Activated naive CD8-positive, alpha-beta T cell treated with anti-CD3 and anti-CD28 coated beads, Interleukin-2, amount 50 U/mL, for 16 hours (primary cell): Measurements from ENCODE around the gene BMP7.
"Not testable (repeated sequence)": the region's sequence is repeated elsewhere in the genome, so short reads cannot be mapped to it uniquely, and the experiment has no call there.

Source experiments
- DNase-seq: peaks from one replicate; pipeline ENCODE4 v3.0.0-alpha.2; 2020; ENCODE audit warnings: low read depth, low spot score

The BMP7 gene

DNA sequence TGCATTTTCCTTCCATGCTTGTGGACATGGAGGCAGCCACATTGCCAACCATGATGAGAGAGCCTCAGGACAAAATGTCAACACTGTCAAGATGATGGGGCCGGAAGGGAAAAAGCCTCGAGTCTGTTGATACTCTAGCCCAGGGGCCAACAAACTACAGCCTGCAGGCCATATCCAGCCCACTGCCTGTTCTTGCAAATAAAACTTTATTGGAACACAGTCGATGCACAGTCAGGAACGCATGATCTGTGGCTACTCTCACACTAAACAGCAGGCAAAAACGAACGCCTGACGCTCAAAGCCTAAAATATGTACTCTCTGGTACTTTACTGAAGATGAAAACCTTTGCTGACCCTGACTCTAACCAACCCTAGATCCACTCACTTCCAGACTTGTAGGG, 72.3 kb downstream of the BMP7 start:
- no peak for DNase-seq

DNA sequence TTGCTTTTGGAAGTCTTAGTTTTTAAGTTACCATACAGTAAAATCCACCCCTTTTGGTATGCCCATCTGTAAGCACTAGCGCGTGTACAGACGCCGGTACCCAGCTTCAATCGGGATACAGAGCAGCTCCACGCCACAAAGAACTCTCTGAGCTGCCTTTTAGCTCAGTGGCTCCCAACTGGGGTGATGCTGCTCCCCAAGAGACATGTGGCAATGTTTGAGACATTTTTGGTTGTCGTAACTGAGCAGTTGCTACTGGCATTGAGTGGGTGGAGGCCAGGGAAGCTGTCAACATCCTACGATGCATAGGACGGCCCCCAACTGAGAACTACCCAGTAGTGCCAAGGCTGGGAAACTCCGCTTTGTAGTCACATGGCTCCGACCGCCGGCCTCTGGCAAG, 73.3 kb downstream of the BMP7 start:
- DNase-seq, result no peak

DNA sequence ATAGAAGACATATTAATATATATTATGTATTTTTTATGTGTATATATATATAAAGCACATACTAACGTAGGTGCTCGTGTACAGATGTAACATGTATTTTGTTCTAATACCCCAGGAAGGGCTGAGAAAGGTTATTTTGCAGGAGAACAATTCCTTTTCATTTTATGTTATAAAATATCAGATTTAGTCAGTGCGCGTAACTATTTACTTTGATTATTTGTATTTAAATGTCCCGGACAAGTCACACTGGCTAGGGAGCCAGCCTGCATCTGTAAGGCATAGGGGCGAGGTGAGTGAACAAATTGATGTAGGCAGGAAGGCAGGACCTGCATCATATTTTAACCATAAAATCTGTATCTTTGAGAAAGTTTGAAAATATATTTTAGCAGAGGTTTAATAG, 74.1 kb downstream of the BMP7 start:
- no peak for DNase-seq

DNA sequence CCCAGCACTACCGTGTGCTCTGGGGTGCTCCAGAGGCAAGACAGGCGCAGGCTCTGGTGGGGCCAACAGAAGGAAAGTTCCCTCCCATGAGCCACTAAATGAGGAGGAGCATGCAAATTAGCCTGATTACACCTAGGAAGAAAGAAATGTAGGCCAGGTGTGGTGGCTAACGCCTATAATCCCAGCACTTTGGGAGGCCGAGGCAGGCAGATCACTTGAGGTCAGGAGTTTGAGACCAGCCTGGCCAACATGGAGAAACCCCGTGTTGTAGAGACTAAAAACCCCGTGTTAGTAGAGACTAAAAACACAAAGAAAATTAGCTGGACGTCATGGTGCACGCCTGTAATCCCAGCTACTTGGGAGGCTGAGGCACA, 75.2 kb downstream of the BMP7 start:
- DNase-seq, result not testable (repeated sequence)

DNA sequence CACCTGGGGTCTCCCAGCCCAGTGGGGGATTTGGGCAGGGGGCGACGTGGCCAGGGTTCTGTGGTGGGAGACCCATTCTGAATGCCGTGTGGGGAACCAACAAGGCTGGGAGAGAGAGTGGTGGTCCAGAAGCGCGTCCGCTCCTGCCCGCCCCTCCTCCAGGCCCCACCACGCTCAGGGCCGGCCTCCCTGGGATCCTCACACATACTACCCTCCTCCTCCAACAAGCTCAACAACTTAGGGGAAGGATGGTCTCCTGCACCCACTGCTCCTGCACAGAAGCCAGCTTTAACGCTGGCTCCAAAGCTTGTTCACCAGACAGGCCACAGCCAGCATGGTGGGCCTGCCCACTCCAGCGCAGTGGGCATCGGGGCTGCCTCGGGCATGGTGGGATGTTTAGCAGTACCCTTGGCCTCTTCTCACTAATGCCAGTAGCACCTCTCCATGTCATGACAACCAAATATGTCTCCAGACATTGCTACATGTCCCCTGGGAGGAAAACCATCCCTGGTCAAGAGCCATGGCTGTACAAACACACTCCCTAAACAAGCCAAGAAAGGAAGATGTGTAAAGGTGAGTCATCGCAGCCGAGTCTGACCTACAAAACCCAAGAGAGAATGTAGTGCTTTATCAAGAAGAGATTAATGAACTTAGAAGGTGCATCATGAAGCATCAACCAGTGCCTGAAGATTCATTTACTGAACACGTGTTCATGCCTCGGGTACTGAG, 75.7 kb downstream of the BMP7 start:
- no peak for DNase-seq

DNA sequence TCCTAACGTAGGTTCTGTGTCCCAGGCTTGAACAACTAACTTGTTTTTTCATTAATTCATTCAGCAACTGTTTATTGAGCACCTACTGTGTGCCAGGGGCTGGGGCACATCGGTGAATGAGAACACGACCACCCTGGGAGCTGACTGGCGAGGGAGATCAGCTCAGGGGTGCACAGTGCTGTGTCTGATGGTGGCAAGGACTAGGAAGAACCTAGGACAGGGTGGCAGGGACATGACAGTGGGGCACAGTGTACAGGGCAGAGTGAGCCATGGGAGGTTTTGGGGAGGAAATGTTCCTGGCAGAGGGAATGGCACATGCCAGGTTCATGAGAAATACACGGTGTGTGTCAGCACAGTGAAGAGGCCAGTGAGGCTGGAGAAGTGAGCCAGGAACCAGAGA, 76.7 kb downstream of the BMP7 start:
- DNase-seq, result no peak

DNA sequence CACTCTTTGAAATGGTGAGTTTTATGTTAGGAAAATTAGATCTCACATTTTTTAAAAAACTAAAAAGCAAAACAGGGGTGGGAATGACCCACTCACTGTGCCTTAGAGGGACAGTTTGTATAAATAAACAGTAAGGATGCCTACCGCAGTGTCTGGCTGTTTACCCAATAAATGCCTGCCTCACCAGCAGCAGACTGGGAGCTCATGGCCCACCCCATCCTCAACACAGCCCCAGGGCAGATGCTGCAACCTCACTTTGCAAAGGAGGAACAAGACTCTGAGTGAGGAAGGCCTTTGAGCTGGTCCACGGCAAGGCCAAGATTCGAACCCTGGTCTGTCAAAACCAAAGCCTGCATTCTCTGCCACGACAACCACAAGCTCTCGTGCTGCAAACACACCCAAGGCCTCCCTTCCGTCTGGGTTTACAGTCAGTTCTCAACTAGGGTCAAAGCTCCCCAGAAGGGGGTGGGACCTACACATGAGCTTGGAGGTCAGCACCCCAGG, 77.8 kb downstream of the BMP7 start:
- no peak for DNase-seq

DNA sequence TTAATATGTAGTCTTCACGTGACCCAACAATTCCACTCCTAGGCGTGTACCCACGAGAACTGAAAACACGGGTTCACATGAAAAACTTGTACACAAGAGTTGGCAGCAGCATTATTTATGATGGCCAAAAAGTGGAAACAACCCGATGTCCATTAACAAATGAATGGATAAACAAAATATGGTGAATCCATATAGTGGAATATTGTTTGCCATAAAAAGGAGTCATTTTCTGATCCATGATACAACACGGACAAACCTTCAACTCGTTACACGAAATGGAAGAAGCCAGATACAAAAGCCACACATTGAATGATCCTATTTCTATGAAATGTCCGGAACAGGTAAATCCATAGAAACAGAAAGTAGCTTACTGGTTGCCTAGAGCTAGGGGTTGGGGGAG, 78.4 kb downstream of the BMP7 start:
- no peak for DNase-seq

DNA sequence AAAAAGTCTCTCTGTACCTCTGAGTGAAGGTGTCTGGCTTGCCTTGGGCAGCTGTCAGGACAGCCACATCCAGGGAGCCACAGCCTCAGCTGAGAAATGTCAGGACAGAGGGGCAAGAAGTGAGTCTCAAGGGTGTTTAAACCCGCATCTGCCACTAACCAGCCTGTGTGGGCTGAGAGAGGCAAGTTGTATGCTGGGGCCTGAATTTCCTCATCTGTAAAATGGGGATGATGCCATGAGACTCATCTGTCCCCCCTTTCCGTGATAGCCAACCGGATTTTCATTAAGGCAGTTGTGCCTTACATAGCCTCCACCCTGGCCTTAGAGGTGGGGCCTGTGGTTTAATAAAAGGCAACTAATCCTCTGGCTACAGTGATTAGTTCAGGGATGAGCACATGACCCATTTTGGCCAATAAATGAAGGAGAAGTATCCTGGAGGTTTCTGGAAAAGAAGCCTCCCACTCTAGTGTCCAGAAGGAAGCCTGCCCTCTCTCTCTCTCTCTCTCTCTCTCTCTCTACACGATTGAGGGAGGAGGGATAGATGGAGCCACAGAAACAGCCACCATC, 79.3 kb downstream of the BMP7 start:
- DNase-seq, result no peak

DNA sequence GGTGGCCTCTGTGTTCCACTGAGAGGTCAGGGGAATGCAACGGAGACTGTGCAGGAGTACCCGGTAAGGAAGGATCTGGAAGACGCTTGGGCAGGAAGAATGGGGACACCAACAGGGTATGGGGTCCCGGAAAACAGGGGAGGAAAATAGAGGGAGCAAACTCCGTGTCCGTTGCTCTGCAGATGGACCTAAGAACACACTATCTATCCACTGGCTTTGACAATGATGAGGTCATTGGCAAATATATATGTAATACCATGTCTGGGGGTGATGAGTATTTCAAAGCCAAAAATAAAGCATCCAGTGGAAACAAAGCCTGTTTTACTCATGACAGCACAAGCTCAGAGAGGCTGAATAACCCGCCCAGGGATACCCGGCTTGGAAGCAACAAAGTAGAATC, 80.2 kb downstream of the BMP7 start:
- DNase-seq, result no peak

DNA sequence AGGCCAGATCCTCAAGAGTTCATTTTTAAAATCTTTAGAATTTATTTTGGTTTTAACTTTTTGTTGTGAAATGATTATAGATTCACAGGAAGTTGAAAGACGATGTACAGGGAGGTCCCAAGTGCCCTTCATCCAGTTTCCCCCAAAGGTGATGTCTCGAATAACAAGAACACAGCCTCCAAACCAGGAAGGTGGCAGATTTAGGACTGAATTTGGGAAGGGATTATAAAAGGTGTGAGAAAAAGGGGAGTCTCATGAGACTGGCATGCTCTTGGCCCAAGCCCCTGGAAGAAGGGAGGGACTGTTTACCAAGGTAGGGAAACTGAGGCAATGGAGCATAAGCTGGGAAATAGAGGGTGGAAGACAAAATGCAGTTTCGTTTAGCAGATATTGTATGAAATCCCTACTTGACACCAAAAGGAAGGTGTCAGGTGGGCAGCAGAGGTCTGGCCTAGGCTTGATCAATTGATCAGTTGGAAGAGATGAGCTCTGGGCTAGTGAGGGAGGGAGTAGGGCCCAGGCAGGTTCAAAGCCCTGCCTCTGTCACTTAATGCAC, 81.2 kb downstream of the BMP7 start:
- DNase-seq, result no peak

DNA sequence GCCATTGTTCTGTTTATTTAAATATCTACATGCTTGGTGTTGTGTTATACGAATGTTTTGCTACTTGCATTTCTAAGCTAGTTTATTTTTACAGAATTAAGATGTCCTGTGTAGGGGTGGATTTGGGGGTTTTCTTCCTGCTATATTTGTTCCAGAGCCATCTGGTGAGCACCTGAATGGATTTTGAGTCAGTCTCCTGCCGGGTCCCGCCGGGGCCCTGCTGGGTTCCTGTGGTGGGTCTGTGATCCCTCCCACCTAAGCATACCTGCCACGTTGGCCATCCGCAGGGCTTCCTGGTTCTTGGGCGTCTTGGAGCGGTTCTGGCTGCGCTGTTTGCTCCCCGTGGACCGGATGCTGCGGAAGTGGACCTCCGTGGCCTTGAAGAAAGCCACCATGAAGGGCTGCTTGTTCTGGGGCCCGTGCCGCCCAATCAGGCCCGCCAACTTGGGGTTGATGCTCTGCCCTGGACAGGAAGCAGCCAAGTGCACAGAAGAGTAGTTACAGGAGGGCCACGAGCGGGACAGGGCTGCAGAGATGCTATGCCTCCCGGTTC, 82.9 kb downstream of the BMP7 start:
- no peak for DNase-seq

DNA sequence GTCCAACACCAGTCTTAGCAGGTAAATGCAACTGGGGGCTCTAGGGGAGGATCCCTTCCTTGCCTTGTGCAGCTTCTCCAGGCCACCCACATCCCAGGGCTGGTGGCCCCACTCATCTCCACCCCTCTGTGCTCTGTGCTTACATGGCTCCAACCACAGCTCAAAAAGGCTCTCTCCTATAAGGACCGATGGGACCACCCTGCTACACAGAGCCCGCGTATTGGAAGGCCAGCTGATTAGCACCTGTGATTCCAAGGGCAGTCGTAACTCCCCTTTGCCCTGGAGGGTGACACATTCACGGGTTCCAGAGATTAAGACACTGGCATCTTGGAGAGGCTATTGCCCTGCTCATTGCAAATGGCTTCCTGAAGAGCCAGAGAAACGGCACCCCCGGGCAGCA, 84.8 kb downstream of the BMP7 start:
- DNase-seq, result no peak

DNA sequence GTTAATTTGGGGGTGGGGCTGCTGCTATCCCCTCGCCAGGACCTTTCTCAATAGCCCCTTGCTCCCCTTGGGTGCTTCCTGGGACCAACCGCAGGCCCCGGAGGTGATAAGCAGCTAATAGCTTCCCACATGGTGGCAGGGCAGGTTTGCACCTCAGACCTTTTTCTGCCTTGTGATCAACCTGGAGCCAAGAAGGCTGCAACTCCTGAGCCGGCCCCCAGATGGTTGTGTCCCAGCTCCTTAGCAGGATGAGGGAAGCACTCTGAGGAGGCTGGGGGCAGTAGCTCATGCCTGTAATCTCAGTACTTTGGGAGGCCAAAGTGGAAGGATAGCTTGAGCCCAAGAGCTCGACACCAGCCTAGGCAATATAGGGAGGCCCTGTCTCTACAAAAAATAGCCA, 85.5 kb downstream of the BMP7 start:
- DNase-seq, result no peak

DNA sequence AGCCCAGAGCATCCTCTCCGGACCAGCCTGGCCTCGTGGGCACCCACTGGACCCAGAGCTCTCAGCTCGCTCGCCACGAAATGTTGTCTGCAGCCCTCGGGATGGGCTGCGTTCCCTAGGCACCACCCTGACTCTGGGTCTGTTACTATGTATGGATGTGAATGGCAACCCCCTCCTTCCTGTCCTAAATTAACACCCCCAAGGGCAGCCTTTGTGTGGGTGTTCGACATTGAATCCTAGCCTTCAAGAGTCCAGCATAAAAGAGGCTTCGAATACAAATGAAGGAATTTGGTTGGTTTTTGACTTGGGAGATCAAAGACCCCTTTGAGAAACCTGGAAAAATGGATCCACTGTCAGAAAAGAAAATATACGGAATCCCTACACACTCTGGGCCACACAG, 86.1 kb downstream of the BMP7 start:
- no peak for DNase-seq

DNA sequence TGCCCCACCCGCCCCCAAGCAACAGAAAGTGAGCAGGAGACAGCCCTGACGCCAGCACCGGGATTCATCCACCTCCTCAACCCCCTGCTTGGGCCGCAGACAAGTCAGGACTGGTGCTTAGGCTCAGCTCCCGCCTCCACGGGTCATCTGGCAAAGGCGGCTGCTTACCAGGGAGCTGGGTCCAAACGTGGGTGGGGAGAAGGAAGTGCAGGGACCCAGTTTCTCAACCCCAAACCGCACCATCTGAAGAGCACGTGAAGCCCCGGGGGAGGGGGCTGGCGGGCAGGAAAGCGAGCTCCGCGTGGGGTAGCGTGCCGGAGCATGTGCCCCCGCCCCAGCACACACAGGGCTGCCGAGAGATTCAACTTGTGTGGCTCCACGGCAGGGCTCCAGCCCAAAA, 87.2 kb downstream of the BMP7 start:
- DNase-seq, result no peak

DNA sequence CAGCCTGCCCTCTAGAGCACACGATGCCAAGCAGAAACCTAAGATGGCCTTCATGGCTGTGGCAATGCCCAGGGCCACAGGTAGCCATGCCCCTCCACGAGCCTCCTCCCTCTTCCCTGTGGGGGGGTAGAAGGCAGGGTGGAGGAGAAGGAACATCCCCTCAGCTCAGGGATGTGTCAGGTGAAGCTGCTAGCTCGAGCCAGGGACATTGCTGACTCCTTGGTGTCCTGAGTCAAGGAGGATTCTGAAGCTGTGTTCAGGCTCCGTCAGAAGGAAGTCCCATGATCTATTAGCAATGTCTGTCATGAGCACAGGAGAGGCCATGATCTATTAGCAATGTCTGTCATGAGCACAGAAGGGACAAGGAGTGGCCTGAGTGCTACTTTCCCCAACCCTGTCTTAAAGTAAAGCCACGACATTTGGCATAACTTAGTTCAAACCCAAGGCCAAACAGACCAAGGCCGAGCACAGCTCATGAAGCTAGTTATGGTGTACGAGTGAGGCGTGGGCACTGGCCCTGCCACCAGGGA, 87.8 kb downstream of the BMP7 start:
- no peak for DNase-seq

DNA sequence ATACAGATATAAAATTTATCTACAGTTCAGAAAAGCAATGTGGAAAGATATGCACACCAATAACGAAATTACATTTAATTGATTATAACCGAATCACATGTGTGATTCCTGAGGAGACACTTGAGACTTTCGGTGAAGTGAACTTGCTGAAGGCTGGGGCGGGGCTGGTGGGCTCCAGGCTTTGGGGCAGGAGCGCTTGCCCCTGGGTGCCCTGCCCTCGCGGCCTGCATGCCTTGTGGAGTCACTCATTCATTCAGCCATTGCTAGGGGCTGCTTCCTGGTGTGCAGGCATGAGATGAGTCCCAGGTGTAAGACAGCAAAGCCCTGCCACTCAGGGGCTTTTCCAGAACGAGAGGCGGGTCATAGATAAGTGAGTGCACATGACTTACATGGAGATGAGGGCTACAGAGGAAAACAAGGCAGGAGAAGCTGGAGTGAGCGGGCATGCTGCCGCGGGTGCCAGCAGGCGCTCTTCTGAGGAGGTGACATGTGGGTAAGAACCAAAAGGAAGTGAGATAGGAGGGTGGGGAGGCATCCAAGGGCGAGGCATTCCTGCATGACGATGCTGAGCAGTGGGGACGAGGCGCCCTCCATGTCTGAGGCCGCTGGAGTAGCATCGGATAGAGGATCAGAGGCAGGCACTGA, 88.7 kb downstream of the BMP7 start:
- DNase-seq, result no peak

DNA sequence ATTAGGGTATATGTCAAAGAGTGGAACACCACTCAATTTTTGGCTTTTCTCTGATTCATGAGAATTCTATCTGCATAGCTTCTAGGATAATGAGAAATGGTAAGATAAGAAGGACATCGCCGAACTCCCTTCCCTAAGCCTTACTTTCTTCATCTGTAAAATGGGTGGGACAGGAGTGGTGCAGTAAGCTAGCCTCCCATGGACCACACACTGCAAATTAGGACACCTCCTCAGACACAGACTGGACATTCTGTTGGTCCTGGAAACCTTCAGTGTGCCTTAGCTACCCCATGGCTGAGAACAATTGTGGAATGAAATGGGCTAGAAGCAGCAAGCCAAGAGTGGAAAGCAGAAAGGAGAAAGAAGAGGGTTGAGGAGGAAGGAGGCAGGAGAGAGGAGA, 89.6 kb downstream of the BMP7 start:
- DNase-seq, result no peak

DNA sequence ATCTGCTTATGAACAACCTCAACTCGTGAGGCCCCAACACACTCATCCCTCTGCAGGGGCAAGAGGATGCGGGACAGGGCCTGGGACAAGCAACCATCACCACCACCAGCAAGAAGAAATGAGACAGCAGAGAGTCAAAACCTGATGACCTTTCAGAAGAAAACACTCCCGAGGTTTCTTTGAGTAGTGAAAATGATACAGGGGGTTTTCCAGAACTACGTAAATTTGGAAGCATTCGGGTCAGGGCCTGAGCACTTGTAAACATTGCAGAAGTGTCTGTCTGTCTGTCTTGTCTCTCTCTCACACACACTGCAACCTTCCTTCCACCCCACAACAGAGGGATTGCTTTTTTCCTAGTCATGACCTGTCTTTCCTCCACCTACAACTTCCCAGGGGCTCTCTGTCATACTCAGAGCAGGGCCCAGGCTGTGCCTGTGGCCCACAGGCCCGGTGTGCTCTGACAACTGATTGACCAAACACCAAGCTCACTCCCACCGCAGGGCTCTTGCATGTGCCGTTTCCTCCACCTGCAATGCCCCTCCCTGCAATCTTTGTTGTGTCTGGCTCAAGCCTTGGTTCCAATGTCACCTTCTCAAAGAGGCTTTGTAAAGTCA, 90.9 kb downstream of the BMP7 start:
- DNase-seq, result no peak

DNA sequence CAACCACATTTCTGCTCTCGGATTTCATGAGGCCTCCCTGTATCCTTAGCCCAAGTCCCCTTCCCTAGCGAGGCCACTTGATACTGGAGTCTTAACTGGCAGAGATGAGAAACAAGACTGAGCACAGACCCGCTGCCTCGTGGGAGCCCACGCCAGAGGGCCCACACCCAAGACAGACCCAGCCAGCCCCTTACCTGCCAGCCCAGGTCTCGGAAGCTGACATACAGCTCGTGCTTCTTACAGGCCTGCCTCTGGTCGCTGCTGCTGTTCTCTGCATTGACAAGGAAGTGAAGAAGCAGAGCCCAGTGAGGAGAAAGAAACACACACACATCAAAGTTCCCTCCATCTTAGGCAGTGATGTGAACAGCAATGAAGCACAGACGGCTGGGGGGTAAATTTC, 91.7 kb downstream of the BMP7 start:
- DNase-seq, result no peak

DNA sequence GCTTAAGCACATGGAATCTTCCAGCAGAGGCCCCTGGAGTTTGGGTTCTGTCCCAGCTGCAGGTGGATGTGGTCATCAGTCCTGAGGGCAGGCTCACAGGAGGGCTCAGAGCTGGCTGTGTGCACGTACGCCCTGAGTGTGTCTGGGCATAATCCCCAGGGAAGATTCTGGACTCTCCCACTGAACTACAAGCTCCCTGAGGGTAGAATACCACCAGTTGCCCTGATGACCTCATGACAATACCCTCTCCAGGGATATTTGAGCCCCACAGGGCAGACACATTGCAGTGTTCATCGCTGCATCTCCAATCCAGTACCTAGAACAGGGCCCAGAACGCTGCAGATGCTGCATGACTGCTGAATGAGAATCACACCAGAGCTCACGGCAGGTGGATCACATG, 92.5 kb downstream of the BMP7 start:
- DNase-seq, result no peak
